ENCODE measurements around the gene PRKAR1A.

Gene PRKAR1A

GRCh38 chr17:68497885-68498319, 14.3 kb upstream of the PRKAR1A start:
- in situ Hi-C loops (cut with HindIII; ENCODE audit: low pct_unique_long_range_greater_than_20kb, low sequenced_read_pairs) = no loop called here
- no peak for DNase-seq (ENCODE audit: low read depth in 1 of 2, low spot score in 1 of 2)
- TF ChIP-seq JUND (IDR thresholded peaks at IDR 0.05; ENCODE audit: low read depth) = no peak

- no peak for DNase-seq (ENCODE audit: low read depth in 1 of 2, low spot score in 1 of 2)
- in situ Hi-C loops (cut with HindIII; ENCODE audit: low pct_unique_long_range_greater_than_20kb, low sequenced_read_pairs) = no loop called here
- TF ChIP-seq JUND (IDR thresholded peaks at IDR 0.05; ENCODE audit: low read depth) = no peak
Observed at GRCh38 chr17:68498479-68499326, 13.5 kb upstream of the PRKAR1A start.

GRCh38 chr17:68499587-68499986, 12.6 kb upstream of the PRKAR1A start:
- DNase-seq (ENCODE audit: low read depth in 1 of 2, low spot score in 1 of 2) = no peak
- in situ Hi-C loops (cut with HindIII; ENCODE audit: low pct_unique_long_range_greater_than_20kb, low sequenced_read_pairs) = no loop called here
- TF ChIP-seq JUND (IDR thresholded peaks at IDR 0.05; ENCODE audit: low read depth) = no peak

- DNase-seq (ENCODE audit: low read depth in 1 of 2, low spot score in 1 of 2) = no peak
- no peak for TF ChIP-seq JUND (IDR thresholded peaks at IDR 0.05; ENCODE audit: low read depth)
- in situ Hi-C loops (cut with HindIII; ENCODE audit: low pct_unique_long_range_greater_than_20kb, low sequenced_read_pairs) = no loop called here
Observed at GRCh38 chr17:68501074-68501473, 11.2 kb upstream of the PRKAR1A start.

- in situ Hi-C loops (cut with HindIII; ENCODE audit: low pct_unique_long_range_greater_than_20kb, low sequenced_read_pairs) = no loop called here
Observed at GRCh38 chr17:68505951-68506350, 6.3 kb upstream of the PRKAR1A start.

GRCh38 chr17:68507576-68507975, 4.7 kb upstream of the PRKAR1A start:
- TF ChIP-seq JUND (IDR thresholded peaks at IDR 0.05; ENCODE audit: low read depth) = no peak
- in situ Hi-C loops (cut with HindIII; ENCODE audit: low pct_unique_long_range_greater_than_20kb, low sequenced_read_pairs) = no loop called here
- DNase-seq (ENCODE audit: low read depth in 1 of 2, low spot score in 1 of 2) = no peak

More at GRCh38 chr17:68505951-68506350, 6.3 kb upstream of the PRKAR1A start:
- TF ChIP-seq JUND (IDR thresholded peaks at IDR 0.05; ENCODE audit: low read depth) = no peak
- DNase-seq (ENCODE audit: low read depth in 1 of 2, low spot score in 1 of 2) = no peak

- in situ Hi-C loops (cut with HindIII; ENCODE audit: low pct_unique_long_range_greater_than_20kb, low sequenced_read_pairs) = no loop called here
- DNase-seq (ENCODE audit: low read depth in 1 of 2, low spot score in 1 of 2) = peak in 1 of 2 experiments; percentile 15
- no peak for TF ChIP-seq JUND (IDR thresholded peaks at IDR 0.05; ENCODE audit: low read depth)
Observed at GRCh38 chr17:68509141-68510057, 2.8 kb upstream of the PRKAR1A start.

- no peak for DNase-seq (ENCODE audit: low read depth in 1 of 2, low spot score in 1 of 2)
- TF ChIP-seq JUND (IDR thresholded peaks at IDR 0.05; ENCODE audit: low read depth) = no peak
- in situ Hi-C loops (cut with HindIII; ENCODE audit: low pct_unique_long_range_greater_than_20kb, low sequenced_read_pairs) = no loop called here
Observed at GRCh38 chr17:68511254-68511670, 968 bp upstream of the PRKAR1A start.

- DNase-seq (ENCODE audit: low read depth in 1 of 2, low spot score in 1 of 2) = peak; percentile 68 to 87
- in situ Hi-C loops (cut with HindIII; ENCODE audit: low pct_unique_long_range_greater_than_20kb, low sequenced_read_pairs) = no loop called here
- no peak for TF ChIP-seq JUND (IDR thresholded peaks at IDR 0.05; ENCODE audit: low read depth)
Observed at GRCh38 chr17:68511671-68512246, 471 bp upstream of the PRKAR1A start.

- peak in 1 of 2 experiments; percentile 44 for DNase-seq (ENCODE audit: low read depth in 1 of 2, low spot score in 1 of 2)
- no peak for TF ChIP-seq JUND (IDR thresholded peaks at IDR 0.05; ENCODE audit: low read depth)
- in situ Hi-C loops (cut with HindIII; ENCODE audit: low pct_unique_long_range_greater_than_20kb, low sequenced_read_pairs) = no loop called here
Observed at GRCh38 chr17:68512960-68513474, 787 bp downstream of the PRKAR1A start.

- in situ Hi-C loops (cut with HindIII; ENCODE audit: low pct_unique_long_range_greater_than_20kb, low sequenced_read_pairs) = no loop called here
- TF ChIP-seq JUND (IDR thresholded peaks at IDR 0.05; ENCODE audit: low read depth) = no peak
Observed at GRCh38 chr17:68513932-68514331, 1.7 kb downstream of the PRKAR1A start.

More at GRCh38 chr17:68513932-68514331, 1.7 kb downstream of the PRKAR1A start:
- DNase-seq (ENCODE audit: low read depth in 1 of 2, low spot score in 1 of 2) = no peak
